ENCODE results near the gene S1PR3. TPM values are rescaled to one million over a fixed set of nuclear protein-coding genes. Genes with fewer than 3 reads are reported as not detected.
A peak's percentile ranks its signal among the peaks of the same experiment; 100 is the strongest.

The S1PR3 gene
- total and polyA plus RNA-seq, 9 of the 15 experiments (the other 6 are each of a cell fraction or from before 2014, with no cell fraction given) = 0.03 to 2.0 (median 0.29) TPM

GRCh38 chr9:89026876-89027275, 35.6 kb downstream of the S1PR3 start:
- intact Hi-C loops (cut with micrococcal nuclease) (no loop called here), in situ Hi-C loops (cut with MboI) (no loop called here)
- FAIRE-seq (no peak), ATAC-seq (no peak), DNase-seq (ENCODE audit: extremely low read depth in 1 of 4, low spot score in 3 of 4) (no peak)
- H3K36me3 ChIP-seq (ENCODE audit: control insufficient read depth, insufficient read depth, low read length) = no peaks in the 10 kb centered on the region
- TF ChIP-seq CBX1 (IDR thresholded peaks at IDR 0.05; ENCODE audit: low read depth) (no peak), HMG20A (CRISPR knock-in tag; conservative IDR thresholded peaks at IDR 0.05) (no peak), KAT2B (IDR thresholded peaks at IDR 0.05; ENCODE audit: low read depth, low read length) (no peak), RBM14 (IDR thresholded peaks at IDR 0.05; ENCODE audit: borderline replicate concordance, insufficient read depth, low read depth, low read length) (no peak), HDGF (IDR thresholded peaks at IDR 0.05) (no peak), CREBBP (IDR thresholded peaks at IDR 0.05; ENCODE audit: low read depth, low read length) (no peak), MBD2 (IDR thresholded peaks at IDR 0.05; ENCODE audit: borderline replicate concordance, low read depth) (no peak), ZNF146 (CRISPR knock-in tag; IDR thresholded peaks at IDR 0.05; ENCODE audit: unreplicated experiment) (no peak)
- H3K4me1 ChIP-seq (replicated peaks in 1 of 2; ENCODE audit: control insufficient read depth in 2 of 2, insufficient read depth in 2 of 2, low read length in 2 of 2) = no peaks in the 10 kb centered on the region
- no peaks in the 10 kb centered on the region for H3K9me3 ChIP-seq (replicated peaks; ENCODE audit: control insufficient read depth, insufficient read depth, low read depth, low read length)
- H3K4me3 ChIP-seq = no peak overlapping the region
- no peaks in the 10 kb centered on the region for H3K9me1 ChIP-seq (ENCODE audit: control insufficient read depth, insufficient read depth, low read length)
- no peak overlapping the region for H3K27ac ChIP-seq (ENCODE audit: extremely low read depth, low read depth, low read length)
- BruUV-seq (replicated peaks) = no TSS peak
- ChIA-PET CTCF (ENCODE audit: low intra/inter-chr PET ratio) (no interaction called here), POLR2A (interaction anchor here (0.6 kb wide), 2 partner anchors 130 to 313 kb away, joined by 3 to 4 read pairs; no protein-coding TSS in a partner anchor)
- H3K27me3 ChIP-seq (ENCODE audit: control insufficient read depth in 2 of 2, insufficient read depth in 2 of 2, low read length in 2 of 2) = no peaks in the 10 kb centered on the region
- no peak overlapping the region for H3K4me2 ChIP-seq (ENCODE audit: insufficient read depth, low read length)
- H3K9ac ChIP-seq (ENCODE audit: insufficient read depth in 1 of 2, low read depth in 2 of 2, low read length in 2 of 2) = no peak overlapping the region
- H2AFZ ChIP-seq (ENCODE audit: low read depth, low read length) = no peak overlapping the region
- H4K20me1 ChIP-seq (replicated peaks; ENCODE audit: control insufficient read depth, insufficient read depth, low read length) = no peaks in the 10 kb centered on the region
- WGBS (ENCODE audit: insufficient coverage, low coverage, missing lambda C conversion rate) = 0% methylated on average over 2 of the region's 3 CpGs
- no peaks in the 10 kb centered on the region for H3K79me2 ChIP-seq (ENCODE audit: control insufficient read depth, insufficient read depth, low read length)

- Histone ChIP-seq H3K79me2 (ENCODE audit: control insufficient read depth, insufficient read depth, low read length) (no peaks in the 10 kb centered on the region), H3K9me3 (replicated peaks; ENCODE audit: control insufficient read depth, insufficient read depth, low read depth, low read length) (no peaks in the 10 kb centered on the region), H2AFZ (ENCODE audit: low read depth, low read length) (no peak overlapping the region), H3K4me3 (no peak overlapping the region), H3K27ac (ENCODE audit: extremely low read depth, low read depth, low read length) (no peak overlapping the region), H3K27me3 (ENCODE audit: control insufficient read depth in 2 of 2, insufficient read depth in 2 of 2, low read length in 2 of 2) (no peaks in the 10 kb centered on the region), H3K36me3 (ENCODE audit: control insufficient read depth, insufficient read depth, low read length) (no peaks in the 10 kb centered on the region), H4K20me1 (replicated peaks; ENCODE audit: control insufficient read depth, insufficient read depth, low read length) (no peaks in the 10 kb centered on the region), H3K4me2 (ENCODE audit: insufficient read depth, low read length) (no peak overlapping the region), H3K9ac (ENCODE audit: insufficient read depth in 1 of 2, low read depth in 2 of 2, low read length in 2 of 2) (no peak overlapping the region), H3K4me1 (replicated peaks in 1 of 2; ENCODE audit: control insufficient read depth in 2 of 2, insufficient read depth in 2 of 2, low read length in 2 of 2) (no peaks in the 10 kb centered on the region), H3K9me1 (ENCODE audit: control insufficient read depth, insufficient read depth, low read length) (no peaks in the 10 kb centered on the region)
- FAIRE-seq (no peak), DNase-seq (ENCODE audit: extremely low read depth in 1 of 4, low spot score in 3 of 4) (no peak), ATAC-seq (no peak)
- intact Hi-C loops (cut with micrococcal nuclease) = no loop called here
- in situ Hi-C loops (cut with MboI) = no loop called here
- BruUV-seq (replicated peaks) = no TSS peak
- TF ChIP-seq ZNF354B (CRISPR knock-in tag; IDR thresholded peaks at IDR 0.05) = 0 out of 2 replicates have a peak, but pooled peaks have one; percentile 51
- TF ChIP-seq ILK (tag; IDR thresholded peaks at IDR 0.05; ENCODE audit: borderline replicate concordance, low read depth) = no peak
- peak; percentile 94 for TF ChIP-seq ZNF507 (tag; conservative IDR thresholded peaks at IDR 0.05)
- ChIA-PET CTCF (ENCODE audit: low intra/inter-chr PET ratio) (no interaction called here), POLR2A (no interaction called here)
These were observed 38.5 kb downstream of the S1PR3 start for GRCh38 chr9:89029788-89030187.
